Endothelial cell of hepatic sinusoid (primary cell): Measurements from ENCODE around the gene CEACAM7.
"Not testable (repeated sequence)": the region's sequence is repeated elsewhere in the genome, so short reads cannot be mapped to it uniquely, and the experiment has no call there.

Source experiments
- in situ Hi-C: cut with HindIII; loops from 2 replicates; pipeline ENCODE4 v1.10.0; 2017; ENCODE audit warnings: low sequenced_read_pairs

The CEACAM7 gene

GRCh38 chr19:41657157-41657556 lies 30.9 kb downstream of the CEACAM7 start:
- in situ Hi-C loops: no loop called here

- in situ Hi-C loops: not testable (repeated sequence)
Measured at GRCh38 chr19:41656756-41657155, 31.3 kb downstream of the CEACAM7 start.

GRCh38 chr19:41652250-41652649 lies 35.8 kb downstream of the CEACAM7 start:
- in situ Hi-C loops: no loop called here

GRCh38 chr19:41649827-41650226 lies 38.2 kb downstream of the CEACAM7 start:
- in situ Hi-C loops: loop anchor here (5.0 kb wide), 1 partner anchor 32 kb away; no protein-coding TSS in a partner anchor

GRCh38 chr19:41646589-41647204 lies 41.4 kb downstream of the CEACAM7 start:
- in situ Hi-C loops: loop anchor here (5.0 kb wide), 1 partner anchor 36 kb away; no protein-coding TSS in a partner anchor

GRCh38 chr19:41641879-41642485 lies 46.1 kb downstream of the CEACAM7 start:
- in situ Hi-C loops: no loop called here

GRCh38 chr19:41638641-41639081 lies 49.4 kb downstream of the CEACAM7 start:
- in situ Hi-C loops: no loop called here

- in situ Hi-C loops: no loop called here
Measured at GRCh38 chr19:41637484-41637883, 50.6 kb downstream of the CEACAM7 start.

- in situ Hi-C loops: no loop called here
Measured at GRCh38 chr19:41627966-41628675, 59.9 kb downstream of the CEACAM7 start.

- in situ Hi-C loops: no loop called here
Measured at GRCh38 chr19:41626877-41627276, 61.2 kb downstream of the CEACAM7 start, which contains the start of gene CEACAM4. Gene CEACAM4, minus strand, starts transcription at chr19:41627074. Its CDS starts 111 bp downstream, at chr19:41626963.

- in situ Hi-C loops: no loop called here
Measured at GRCh38 chr19:41626278-41626677, 61.8 kb downstream of the CEACAM7 start.

- in situ Hi-C loops: no loop called here
Measured at GRCh38 chr19:41624937-41625336, 63.1 kb downstream of the CEACAM7 start.

GRCh38 chr19:41624515-41624914 lies 63.6 kb downstream of the CEACAM7 start:
- in situ Hi-C loops: no loop called here

- in situ Hi-C loops: no loop called here
Measured at GRCh38 chr19:41623360-41623759, 64.7 kb downstream of the CEACAM7 start.
